Activated T-helper 9 cell treated with anti-CD3 and anti-CD28 coated beads, Interleukin-2, amount 50 U/mL, for 16 hours (primary cell): ENCODE results near the gene SNX13.

ENCODE experiments used
- DNase-seq: peaks from one replicate; pipeline ENCODE4 v3.0.0-alpha.2; 2020; ENCODE audit warnings: low read depth

SNX13 gene

DNA sequence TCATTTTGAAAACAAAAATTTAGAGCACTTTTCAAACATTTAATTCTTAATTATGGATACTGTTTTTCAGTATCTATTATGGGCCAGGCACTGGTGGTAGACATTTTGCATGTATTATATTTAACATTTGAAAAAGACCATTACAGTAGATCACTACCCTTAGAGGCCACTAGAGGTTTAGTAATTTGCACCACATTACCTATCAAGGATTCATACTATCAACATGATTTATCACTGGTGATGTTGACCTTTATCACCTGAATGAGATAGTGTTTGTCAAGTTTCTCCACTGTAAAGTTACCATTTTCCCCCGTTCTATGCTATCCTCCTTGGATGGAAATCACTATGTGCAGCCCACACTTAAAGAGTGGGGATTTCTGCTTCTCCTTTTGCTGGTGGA lies 4.4 kb upstream of the SNX13 start:
- DNase-seq, result no peak

- DNase-seq, result no peak
Measured at GRCh38 chr7:17943006-17943405, 2.7 kb upstream of the SNX13 start.

DNA sequence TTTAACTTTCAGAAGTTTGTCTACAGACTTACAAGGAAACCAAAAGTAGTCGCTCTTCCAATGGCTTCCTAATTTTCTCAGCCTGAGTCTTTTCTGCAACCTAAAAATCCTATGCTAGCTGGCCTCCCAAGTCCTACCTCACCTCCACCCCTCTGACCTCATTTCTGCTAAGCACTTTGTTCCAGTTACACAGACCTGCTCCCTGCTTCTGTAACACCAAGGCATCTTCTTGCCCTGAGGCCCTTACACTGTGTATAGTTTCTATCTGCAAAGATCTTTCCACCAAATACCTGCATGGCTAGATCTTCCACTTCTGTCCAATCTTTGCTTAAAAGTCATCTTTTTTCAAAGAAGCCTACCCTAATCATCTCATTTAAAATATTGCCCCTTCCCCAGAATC lies 1.9 kb upstream of the SNX13 start:
- DNase-seq, result no peak

DNA sequence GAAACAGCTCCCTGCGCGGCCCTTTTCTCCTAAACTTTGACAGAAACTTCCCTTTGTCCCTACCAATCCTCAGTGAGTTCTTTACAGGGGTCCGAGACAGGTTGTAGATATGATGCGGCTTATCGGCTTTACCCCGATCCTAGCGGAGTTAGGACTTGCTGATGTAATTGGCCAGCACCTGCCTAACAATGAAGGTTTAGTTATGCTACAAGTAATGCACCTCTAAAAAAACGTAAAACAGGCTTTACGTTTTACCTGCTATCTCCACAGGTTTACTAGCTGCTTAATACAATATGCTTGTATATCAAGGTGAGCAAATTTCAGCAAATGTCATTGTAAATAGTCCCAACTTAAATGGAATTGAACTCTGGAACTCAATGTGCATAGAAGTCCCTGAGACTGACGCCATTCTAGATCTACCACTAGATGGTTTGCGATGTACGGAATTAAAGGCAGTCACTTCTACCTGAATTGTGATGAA lies 697 bp upstream of the SNX13 start:
- no peak for DNase-seq

DNA sequence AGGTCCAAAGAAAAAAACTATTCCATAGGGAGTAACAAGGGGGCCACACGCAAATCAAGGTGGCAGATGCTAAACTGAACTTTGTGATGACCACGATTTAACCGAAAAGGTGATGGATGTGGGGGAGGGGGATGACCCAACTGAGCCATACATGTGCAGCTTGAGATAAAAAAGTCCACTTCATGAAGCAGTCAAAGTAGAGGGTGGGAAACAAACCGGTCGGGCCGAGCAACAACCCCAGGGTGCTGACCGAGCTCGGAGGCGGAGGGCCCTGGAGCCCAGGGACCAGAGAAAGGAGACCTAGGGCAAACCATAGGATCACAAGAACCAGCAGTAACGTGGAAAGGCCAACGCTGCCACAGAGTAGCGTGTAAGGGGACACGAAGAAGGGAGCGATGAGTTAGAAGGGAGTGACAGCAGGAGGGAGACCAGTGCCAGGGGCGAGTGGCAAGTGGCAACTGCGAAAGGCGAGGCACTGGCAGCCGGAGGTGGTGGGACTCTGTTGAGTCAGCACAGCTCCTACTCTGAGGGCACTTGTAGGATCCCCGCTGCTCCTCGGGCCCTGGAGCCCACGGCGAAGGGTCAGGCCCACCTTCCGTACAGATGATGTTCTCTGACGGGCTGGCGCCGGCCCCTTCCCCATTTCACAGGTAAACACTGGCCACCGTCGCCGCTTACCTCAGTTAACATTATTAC lies 540 bp downstream of the SNX13 start:
- peak; percentile 33 for DNase-seq

DNA sequence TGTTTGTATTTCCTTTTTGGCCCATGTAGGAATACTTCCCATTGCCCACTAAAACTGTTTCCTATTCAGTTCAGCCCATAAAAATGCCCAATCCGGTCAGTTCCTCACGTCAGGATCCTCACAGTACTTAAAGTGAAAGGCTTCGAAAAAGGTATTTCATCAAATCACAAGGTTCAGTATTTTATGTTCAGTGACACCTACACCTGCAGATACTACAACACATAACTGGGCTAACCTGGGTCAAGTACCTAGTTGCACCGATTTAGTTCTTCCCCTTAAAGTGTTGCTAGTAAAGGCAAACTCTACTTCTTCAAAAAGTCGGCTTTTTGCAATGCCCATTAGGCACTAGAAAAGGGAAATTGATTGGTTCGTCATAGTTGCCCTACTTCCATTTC lies 1.1 kb downstream of the SNX13 start:
- no peak for DNase-seq

DNA sequence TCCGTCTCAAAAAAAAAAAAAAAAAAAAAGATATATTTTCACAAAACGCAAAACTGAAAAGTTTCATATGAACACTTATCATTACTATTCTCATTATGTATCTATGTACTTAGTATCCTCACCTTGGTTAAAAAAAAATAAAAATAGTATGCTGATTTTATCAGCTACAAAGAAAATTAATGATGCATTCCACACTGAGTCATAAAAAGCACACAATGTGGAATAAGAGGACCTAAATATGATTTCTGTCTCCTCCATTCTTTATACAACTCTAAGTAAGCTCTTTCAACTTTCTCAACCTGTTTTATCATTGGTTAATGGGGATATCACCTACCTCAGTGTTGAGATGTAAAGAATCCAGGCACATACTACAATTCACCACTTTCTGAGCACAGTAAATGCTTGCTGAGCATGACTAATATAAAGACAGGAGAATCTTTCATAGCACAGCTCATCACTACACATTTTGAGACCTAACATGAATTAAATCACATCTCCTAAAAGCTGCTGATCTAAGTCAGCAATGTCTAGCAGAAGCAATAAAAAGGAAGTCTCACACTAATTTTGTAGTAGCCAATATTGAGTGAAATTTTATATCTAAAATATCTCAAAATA lies 2.7 kb downstream of the SNX13 start:
- DNase-seq, result no peak

GRCh38 chr7:17936321-17936720 lies 4.0 kb downstream of the SNX13 start:
- DNase-seq, result no peak

GRCh38 chr7:17934612-17935240 lies 5.6 kb downstream of the SNX13 start:
- no peak for DNase-seq

- DNase-seq, result no peak
Measured at GRCh38 chr7:17934094-17934493, 6.2 kb downstream of the SNX13 start.

- DNase-seq, result no peak
Measured at GRCh38 chr7:17932770-17933169, 7.5 kb downstream of the SNX13 start.

DNA sequence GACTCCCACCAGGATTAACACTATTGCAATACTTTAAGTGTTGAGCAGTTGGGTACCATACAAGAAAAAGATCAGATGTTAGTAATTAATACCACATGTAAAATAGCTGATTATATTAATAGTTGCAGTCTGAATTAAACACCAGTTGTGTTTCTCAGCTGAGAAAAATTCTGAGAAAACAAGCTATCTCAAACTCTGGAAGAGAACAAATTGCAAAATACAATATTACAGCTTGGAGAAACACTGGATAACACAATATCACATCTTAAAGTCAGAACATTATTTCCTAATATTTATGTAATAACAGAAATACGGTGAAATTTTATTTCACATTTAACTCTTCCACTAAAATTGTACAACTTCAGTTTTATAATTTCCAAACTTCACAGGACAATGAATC lies 9.2 kb downstream of the SNX13 start:
- DNase-seq, result no peak

- DNase-seq, result no peak
Measured at GRCh38 chr7:17930546-17930945, 9.7 kb downstream of the SNX13 start.

DNA sequence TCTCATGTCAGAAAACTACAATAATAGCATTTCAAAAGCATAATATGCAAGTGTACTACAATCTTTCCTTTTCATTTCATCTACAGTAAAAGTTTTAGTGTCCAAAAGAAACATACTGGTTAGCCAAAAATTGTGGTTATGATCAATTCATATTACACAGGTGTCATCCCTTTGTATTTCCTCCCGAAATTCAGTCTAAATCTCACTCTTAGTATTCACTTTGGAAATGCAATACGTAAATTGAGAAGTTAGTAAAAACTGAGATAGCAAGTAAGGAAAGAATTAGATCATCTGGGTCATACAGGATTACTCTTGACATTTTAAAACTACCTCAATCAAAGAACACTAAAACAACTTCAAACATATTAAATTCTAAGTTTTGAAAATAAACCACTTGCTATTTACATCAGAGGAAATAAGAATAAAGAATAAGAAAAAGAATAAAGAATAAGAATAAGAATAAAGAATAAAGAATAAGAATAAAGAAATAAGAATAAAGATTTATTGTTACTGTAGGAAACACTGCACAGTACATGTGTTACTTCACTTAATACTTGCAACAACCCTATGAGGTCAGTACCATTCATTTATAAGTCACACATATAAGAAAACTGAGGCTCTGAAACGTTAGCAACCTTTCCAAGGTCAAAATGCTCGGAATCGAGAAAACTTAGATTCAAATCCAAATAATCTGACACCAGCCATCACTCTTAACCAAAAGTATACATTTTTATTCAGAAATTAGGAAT lies 10.5 kb downstream of the SNX13 start:
- DNase-seq, result no peak

DNA sequence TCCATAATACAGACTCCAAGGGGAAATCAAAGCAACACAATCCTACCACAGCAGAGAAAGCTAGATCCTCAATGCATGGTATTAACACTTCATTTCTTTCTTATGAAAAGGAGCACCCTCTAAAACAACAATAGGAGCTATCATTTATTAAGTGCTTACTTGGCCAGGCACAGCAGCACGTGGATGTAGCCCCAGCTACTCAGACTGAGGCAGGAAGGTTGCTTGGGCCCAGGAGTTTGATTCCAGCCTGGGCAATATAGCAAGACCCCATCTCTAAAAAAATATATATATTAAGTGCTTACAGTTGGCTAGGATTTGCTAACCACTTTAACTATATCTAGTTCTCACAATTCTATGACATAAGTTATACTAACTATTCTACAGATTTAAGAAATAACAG lies 12.2 kb downstream of the SNX13 start:
- DNase-seq, result no peak

DNA sequence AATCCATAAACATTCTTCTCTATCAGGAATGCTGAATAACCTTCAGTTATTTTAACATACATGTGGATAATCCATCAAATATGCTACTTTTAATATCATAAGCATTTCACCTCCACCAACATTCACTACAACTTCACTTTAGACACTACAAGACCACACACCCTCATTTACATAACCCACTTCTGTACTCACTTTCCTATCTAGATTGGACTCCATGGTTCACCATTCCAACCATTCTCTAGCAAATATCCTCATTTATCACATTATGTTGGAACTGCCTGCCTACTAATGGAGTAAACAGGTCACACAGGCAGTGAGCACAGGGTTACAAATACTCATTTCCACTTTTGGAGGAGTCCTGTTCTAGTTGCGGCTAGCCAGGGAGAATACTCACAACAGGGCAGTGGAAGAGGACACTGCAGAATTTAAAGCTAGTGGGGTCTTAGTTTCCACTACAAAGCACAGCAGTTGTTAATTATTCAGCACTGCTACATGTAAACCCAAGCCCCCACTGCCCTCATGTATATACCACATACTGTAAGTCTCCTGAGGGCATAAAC lies 18.4 kb downstream of the SNX13 start:
- DNase-seq, result no peak

DNA sequence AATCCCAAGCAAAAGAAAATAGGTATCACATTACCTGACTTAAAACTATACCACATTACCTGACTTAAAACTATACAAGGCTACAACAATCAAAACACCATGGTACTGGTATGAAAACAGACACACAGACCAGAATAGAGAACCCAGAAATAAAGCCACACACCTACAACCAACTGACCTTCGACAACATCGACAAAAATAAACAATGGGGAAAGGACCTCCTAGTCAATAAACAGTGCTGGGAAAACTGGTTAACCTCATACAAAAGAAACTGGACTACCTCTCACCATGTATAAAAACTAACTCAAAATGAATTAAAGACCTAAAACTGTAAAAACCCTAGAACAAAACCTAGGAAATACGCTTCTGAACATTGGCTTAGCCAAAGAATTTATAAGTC lies 22.5 kb downstream of the SNX13 start:
- DNase-seq, result no peak

GRCh38 chr7:17916786-17917185 lies 23.5 kb downstream of the SNX13 start:
- DNase-seq, result no peak

- no peak for DNase-seq
Measured at GRCh38 chr7:17915796-17916195, 24.5 kb downstream of the SNX13 start.

GRCh38 chr7:17915168-17915567 lies 25.1 kb downstream of the SNX13 start:
- no peak for DNase-seq

- DNase-seq, result no peak
Measured at GRCh38 chr7:17913250-17913649, 27.0 kb downstream of the SNX13 start.

- DNase-seq, result no peak
Measured at GRCh38 chr7:17912536-17913235, 27.6 kb downstream of the SNX13 start.
